Cardiac muscle cell (in vitro differentiated cells and primary cell): ENCODE results near the gene CLEC10A. TPM values are rescaled to one million over a fixed set of nuclear protein-coding genes. Genes with fewer than 3 reads are reported as not detected.

Source experiments
- DNase-seq, 2 donors: peaks; one replicate each; pipeline versions ENCODE4 v3.0.0 to v3.0.0-alpha.2; 2010 to 2017; ENCODE audit warnings: low read depth in 1 of 2, low spot score in 1 of 2
- H3K27ac ChIP-seq: fragments of 200-600 bp; sonication (generic); 2 replicates; pipeline ENCODE4 v1.5.1; 2016
- H3K27me3 ChIP-seq: fragments of 200-600 bp; sonication (generic); 2 replicates; pipeline ENCODE4 v1.6.0; 2016; ENCODE audit warnings: control low read depth
- H3K36me3 ChIP-seq: fragments of 200-600 bp; sonication (generic); 2 replicates; pipeline ENCODE4 v1.5.1; 2016; ENCODE audit warnings: control low read depth
- H3K4me1 ChIP-seq: fragments of 200-600 bp; sonication (generic); 2 replicates; pipeline ENCODE4 v1.8.1; 2017; ENCODE audit warnings: low read depth, mild to moderate bottlenecking, mixed run types
- H3K4me3 ChIP-seq: fragments of 200-600 bp; sonication (generic); 2 replicates; pipeline ENCODE4 v1.5.1; 2016; ENCODE audit warnings: mild to moderate bottlenecking
- H3K9me3 ChIP-seq: fragments of 200-600 bp; sonication (generic); 2 replicates; pipeline ENCODE4 v1.5.1; 2017; ENCODE audit warnings: low read depth, mild to moderate bottlenecking, control low read depth
- CTCF ChIP-seq: IDR thresholded peaks from 2 replicates; pipeline ENCODE4 v1.5.1; 2012; ENCODE audit warnings: low read depth, mild to moderate bottlenecking, low read length
- polyA plus RNA-seq: library from polyadenylated mRNA; unstranded; fragments of >200 nt; fragmentation: Nextera tagmentation; extraction: Ambion mirVana; gene quantifications from 2 replicates; pipeline ENCODE4 v1.2.1, GENCODE V29; 2016
- total RNA-seq: library from RNA; depleted of rRNA; stranded (reverse); fragments of >200 nt; gene quantifications from 2 replicates; pipeline ENCODE4 v1.2.3, GENCODE V29; 2016

CLEC10A gene
- total and polyA plus RNA-seq, 2 experiments from 2014 or later: not detected

GRCh38 chr17:7080456-7081041 lies 498 bp upstream of the CLEC10A start:
- no peak overlapping the region for H3K27ac ChIP-seq
- no peaks in the 10 kb centered on the region for H3K27me3 ChIP-seq
- no peak for TF ChIP-seq CTCF
- DNase-seq: no peak
- H3K36me3 ChIP-seq: no peaks in the 10 kb centered on the region
- no peaks in the 10 kb centered on the region for H3K4me1 ChIP-seq
- no peaks in the 10 kb centered on the region for H3K9me3 ChIP-seq
- H3K4me3 ChIP-seq: no peak overlapping the region

GRCh38 chr17:7078711-7079110 lies 1.3 kb downstream of the CLEC10A start:
- Histone ChIP-seq H3K9me3 (no peaks in the 10 kb centered on the region), H3K4me3 (no peak overlapping the region), H3K36me3 (no peaks in the 10 kb centered on the region), H3K27ac (no peak overlapping the region), H3K4me1 (no peaks in the 10 kb centered on the region), H3K27me3 (no peaks in the 10 kb centered on the region)
- no peak for TF ChIP-seq CTCF
- DNase-seq: no peak

DNA sequence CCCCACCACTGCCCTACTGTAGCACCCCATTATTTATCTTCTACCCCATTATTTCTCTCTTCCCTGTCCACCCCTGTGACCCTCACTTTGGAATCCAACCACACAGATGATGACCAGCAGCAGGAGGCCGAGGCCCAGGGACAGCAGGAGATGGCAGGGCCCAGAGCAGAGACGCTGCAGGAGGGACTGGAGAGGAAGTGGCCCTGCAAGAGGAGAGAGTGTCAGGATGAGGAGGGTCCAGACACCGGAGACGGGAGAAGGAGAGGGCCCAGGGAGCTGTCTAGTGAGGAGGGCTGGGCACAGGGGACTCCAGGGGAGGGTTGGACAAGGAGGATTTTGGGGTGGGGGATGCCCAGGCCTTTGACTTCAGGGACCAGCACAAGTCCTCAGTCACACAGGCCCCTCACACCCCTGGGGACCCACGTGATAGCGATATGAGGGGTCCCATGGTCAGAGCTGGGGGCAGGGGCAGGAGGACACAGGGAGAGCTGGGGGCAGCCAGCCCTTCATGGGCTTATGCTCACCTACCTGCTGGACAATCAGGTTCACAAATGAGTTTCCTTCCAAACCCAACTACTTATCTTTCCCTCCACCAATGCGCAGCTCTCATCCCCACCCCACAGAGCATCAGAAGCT lies 2.0 kb downstream of the CLEC10A start:
- Histone ChIP-seq H3K4me1 (no peaks in the 10 kb centered on the region), H3K9me3 (no peaks in the 10 kb centered on the region), H3K27ac (no peak overlapping the region), H3K4me3 (no peak overlapping the region), H3K27me3 (no peaks in the 10 kb centered on the region), H3K36me3 (no peaks in the 10 kb centered on the region)
- TF ChIP-seq CTCF: no peak
- DNase-seq: no peak

DNA sequence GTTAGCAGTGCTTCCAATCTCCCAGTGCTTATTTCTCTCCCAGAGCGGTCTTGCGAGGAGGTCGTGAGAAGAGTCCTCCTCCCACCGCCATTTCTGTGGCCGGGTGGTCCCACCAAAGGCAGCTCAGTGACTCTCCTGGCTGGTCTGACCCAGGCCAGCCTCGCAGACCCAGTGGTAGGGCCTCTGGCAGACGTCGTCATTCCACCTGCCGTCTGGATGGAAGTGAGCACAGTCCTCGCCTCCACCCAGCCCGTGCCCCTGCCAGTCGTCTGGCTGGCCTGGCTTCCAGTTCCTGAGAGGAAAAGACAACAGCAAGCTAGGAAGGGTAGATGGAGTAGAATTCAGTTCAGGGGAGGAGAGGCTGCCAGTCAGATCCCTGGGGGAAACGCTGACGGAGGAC lies 5.1 kb downstream of the CLEC10A start:
- no peak for DNase-seq
- no peaks in the 10 kb centered on the region for H3K4me1 ChIP-seq
- no peak for TF ChIP-seq CTCF

GRCh38 chr17:7072406-7072805 lies 7.6 kb downstream of the CLEC10A start:
- H3K4me3 ChIP-seq: no peak overlapping the region
- H3K4me1 ChIP-seq: no peaks in the 10 kb centered on the region
- no peaks in the 10 kb centered on the region for H3K36me3 ChIP-seq
- H3K9me3 ChIP-seq: no peaks in the 10 kb centered on the region
- no peaks in the 10 kb centered on the region for H3K27me3 ChIP-seq
- no peak for TF ChIP-seq CTCF
- H3K27ac ChIP-seq: no peak overlapping the region
- no peak for DNase-seq

More for the DNA sequence above, 5.1 kb downstream of the CLEC10A start:
- no peak overlapping the region for H3K27ac ChIP-seq
- H3K27me3 ChIP-seq: no peaks in the 10 kb centered on the region
- H3K36me3 ChIP-seq: no peaks in the 10 kb centered on the region
- no peak overlapping the region for H3K4me3 ChIP-seq
- no peaks in the 10 kb centered on the region for H3K9me3 ChIP-seq
